ENCODE measurements around the gene DPYD.

- TF ChIP-seq CTCF (IDR thresholded peaks at IDR 0.05; ENCODE audit: insufficient read depth, low read length, poor library complexity, severe bottlenecking) (no peak), EZH2phosphoT487 (conservative IDR thresholded peaks at IDR 0.05; ENCODE audit: low read length) (no peak)
Measured at GRCh38 chr1:97136996-97137395, 783.8 kb downstream of the DPYD start.

Data from SU-DHL-6 (cell line).